AML-193 (cell line): ENCODE results near the gene PTMA.

Experiments used
- DNase-seq, 2 experiments: peaks; one replicate each; lab custom pipeline; 2025; lab: John Stamatoyannopoulos, UW

The PTMA gene

GRCh38 chr2:231676243-231676642 lies 32.1 kb upstream of the PTMA start:
- no peak for DNase-seq

GRCh38 chr2:231677632-231678104 lies 30.7 kb upstream of the PTMA start:
- DNase-seq: peak; percentile 76 to 77

GRCh38 chr2:231679908-231680284 lies 28.4 kb upstream of the PTMA start:
- DNase-seq: no peak

GRCh38 chr2:231680285-231680991 lies 27.9 kb upstream of the PTMA start:
- no peak for DNase-seq

- DNase-seq: no peak
Observed at GRCh38 chr2:231680992-231681852, 27.1 kb upstream of the PTMA start.

- DNase-seq: no peak
Observed at GRCh38 chr2:231682603-231683291, 25.6 kb upstream of the PTMA start.

GRCh38 chr2:231683292-231684235 lies 24.8 kb upstream of the PTMA start:
- DNase-seq: no peak

- DNase-seq: no peak
Observed at GRCh38 chr2:231684314-231685223, 23.8 kb upstream of the PTMA start.

GRCh38 chr2:231685349-231686191 lies 22.8 kb upstream of the PTMA start:
- DNase-seq: no peak

- no peak for DNase-seq
Observed at GRCh38 chr2:231686192-231687100, 21.9 kb upstream of the PTMA start.

GRCh38 chr2:231687133-231687852 lies 21.0 kb upstream of the PTMA start:
- DNase-seq: peak; percentile 73 to 82

- DNase-seq: no peak
Observed at GRCh38 chr2:231687961-231688360, 20.4 kb upstream of the PTMA start.

GRCh38 chr2:231688719-231689118 lies 19.6 kb upstream of the PTMA start:
- DNase-seq: no peak

- DNase-seq: no peak
Observed at GRCh38 chr2:231689124-231689893, 19.0 kb upstream of the PTMA start.

GRCh38 chr2:231691251-231691772 lies 17.0 kb upstream of the PTMA start:
- DNase-seq: no peak

GRCh38 chr2:231692847-231693246 lies 15.5 kb upstream of the PTMA start:
- no peak for DNase-seq

- no peak for DNase-seq
Observed at GRCh38 chr2:231693956-231694355, 14.4 kb upstream of the PTMA start.
